Measurements from ENCODE around the gene ZNF574.
A peak's percentile ranks its signal among the peaks of the same experiment; 100 is the strongest.

Gene ZNF574

GRCh38 chr19:42089772-42090171 is 13.8 kb downstream of the ZNF574 start:
- no peak for TF ChIP-seq CTCF (IDR thresholded peaks at IDR 0.05)
- Histone ChIP-seq H3K9me3 (ENCODE audit: control insufficient read depth, low read length) (no peaks in the 10 kb centered on the region), H3K36me3 (ENCODE audit: control insufficient read depth, insufficient read depth, low read length) (no peaks in the 10 kb centered on the region), H3K27ac (no peak overlapping the region), H3K27me3 (ENCODE audit: control insufficient read depth, insufficient read depth, low read length) (no peaks in the 10 kb centered on the region), H3K4me2 (ENCODE audit: low read length) (no peak overlapping the region), H3K79me2 (no peaks in the 10 kb centered on the region), H2AFZ (no peak overlapping the region), H3K4me1 (no peaks in the 10 kb centered on the region), H3K4me3 (ENCODE audit: low read depth, low read length) (no peak overlapping the region), H3K9ac (no peak overlapping the region)

GRCh38 chr19:42090672-42091071 is 14.7 kb downstream of the ZNF574 start:
- Histone ChIP-seq H3K27ac (no peak overlapping the region), H3K36me3 (ENCODE audit: control insufficient read depth, insufficient read depth, low read length) (no peaks in the 10 kb centered on the region), H3K9me3 (ENCODE audit: control insufficient read depth, low read length) (no peaks in the 10 kb centered on the region), H3K4me2 (ENCODE audit: low read length) (no peak overlapping the region), H3K79me2 (no peaks in the 10 kb centered on the region), H3K9ac (no peak overlapping the region), H2AFZ (no peak overlapping the region), H3K4me1 (no peaks in the 10 kb centered on the region), H3K4me3 (ENCODE audit: low read depth, low read length) (no peak overlapping the region), H3K27me3 (ENCODE audit: control insufficient read depth, insufficient read depth, low read length) (no peaks in the 10 kb centered on the region)
- no peak for TF ChIP-seq CTCF (IDR thresholded peaks at IDR 0.05)

- no peak for TF ChIP-seq CTCF (IDR thresholded peaks at IDR 0.05)
- no peaks in the 10 kb centered on the region for H3K9me3 ChIP-seq (ENCODE audit: control insufficient read depth, low read length)
- H3K4me2 ChIP-seq (ENCODE audit: low read length) = no peak overlapping the region
- no peak overlapping the region for H3K9ac ChIP-seq
- H2AFZ ChIP-seq = no peak overlapping the region
- H3K4me1 ChIP-seq = no peaks in the 10 kb centered on the region
- no peaks in the 10 kb centered on the region for H3K79me2 ChIP-seq
- H3K4me3 ChIP-seq (ENCODE audit: low read depth, low read length) = no peak overlapping the region
- no peaks in the 10 kb centered on the region for H3K36me3 ChIP-seq (ENCODE audit: control insufficient read depth, insufficient read depth, low read length)
- no peaks in the 10 kb centered on the region for H3K27me3 ChIP-seq (ENCODE audit: control insufficient read depth, insufficient read depth, low read length)
- no peak overlapping the region for H3K27ac ChIP-seq
Measured at GRCh38 chr19:42091300-42091699, 15.3 kb downstream of the ZNF574 start.

GRCh38 chr19:42091742-42092141 is 15.8 kb downstream of the ZNF574 start:
- Histone ChIP-seq H3K27ac (no peak overlapping the region), H3K36me3 (ENCODE audit: control insufficient read depth, insufficient read depth, low read length) (no peaks in the 10 kb centered on the region), H3K79me2 (no peaks in the 10 kb centered on the region), H3K4me2 (ENCODE audit: low read length) (no peak overlapping the region), H3K27me3 (ENCODE audit: control insufficient read depth, insufficient read depth, low read length) (no peaks in the 10 kb centered on the region), H3K9ac (no peak overlapping the region), H2AFZ (no peak overlapping the region), H3K4me1 (no peaks in the 10 kb centered on the region), H3K9me3 (ENCODE audit: control insufficient read depth, low read length) (no peaks in the 10 kb centered on the region), H3K4me3 (ENCODE audit: low read depth, low read length) (no peak overlapping the region)
- no peak for TF ChIP-seq CTCF (IDR thresholded peaks at IDR 0.05)

- H3K36me3 ChIP-seq (ENCODE audit: control insufficient read depth, insufficient read depth, low read length) = no peaks in the 10 kb centered on the region
Measured at GRCh38 chr19:42092350-42092749, 16.4 kb downstream of the ZNF574 start.

More at GRCh38 chr19:42092350-42092749, 16.4 kb downstream of the ZNF574 start:
- Histone ChIP-seq H3K4me3 (ENCODE audit: low read depth, low read length) (no peak overlapping the region), H2AFZ (peak overlapping the region; percentile 46), H3K4me2 (ENCODE audit: low read length) (no peak overlapping the region), H3K4me1 (no peaks in the 10 kb centered on the region), H3K9me3 (ENCODE audit: control insufficient read depth, low read length) (no peaks in the 10 kb centered on the region), H3K27ac (no peak overlapping the region), H3K79me2 (no peaks in the 10 kb centered on the region), H3K9ac (no peak overlapping the region), H3K27me3 (ENCODE audit: control insufficient read depth, insufficient read depth, low read length) (no peaks in the 10 kb centered on the region)
- TF ChIP-seq CTCF (IDR thresholded peaks at IDR 0.05) = peak; percentile 51

Measured in parathyroid adenoma (tissue), 2 donors.